Measurements from ENCODE around the gene EIF3J.

Gene EIF3J

GRCh38 chr15:44588541-44588940, 51.6 kb downstream of the EIF3J start:
- H3K27ac ChIP-seq, result no peak overlapping the region
- no peak for DNase-seq (ENCODE audit: low read depth, low spot score)

GRCh38 chr15:44591326-44591725, 54.4 kb downstream of the EIF3J start:
- peak overlapping the region; percentile 33 for H3K27ac ChIP-seq
- DNase-seq (ENCODE audit: low read depth, low spot score), result no peak

- peak overlapping the region; percentile 43 for H3K27ac ChIP-seq
- DNase-seq (ENCODE audit: low read depth, low spot score), result peak; percentile 39
These were observed 56.2 kb downstream of the EIF3J start for GRCh38 chr15:44593042-44593736.

GRCh38 chr15:44595246-44595645, 58.3 kb downstream of the EIF3J start:
- H3K27ac ChIP-seq, result no peak overlapping the region
- no peak for DNase-seq (ENCODE audit: low read depth, low spot score)

- no peak overlapping the region for H3K27ac ChIP-seq
- DNase-seq (ENCODE audit: low read depth, low spot score), result no peak
These were observed 58.9 kb downstream of the EIF3J start for GRCh38 chr15:44595656-44596510.

GRCh38 chr15:44596511-44597010, 59.6 kb downstream of the EIF3J start:
- no peak overlapping the region for H3K27ac ChIP-seq
- no peak for DNase-seq (ENCODE audit: low read depth, low spot score)

GRCh38 chr15:44598066-44598465, 61.1 kb downstream of the EIF3J start:
- DNase-seq (ENCODE audit: low read depth, low spot score), result no peak
- H3K27ac ChIP-seq, result no peak overlapping the region

- DNase-seq (ENCODE audit: low read depth, low spot score), result no peak
- no peak overlapping the region for H3K27ac ChIP-seq
These were observed 61.9 kb downstream of the EIF3J start for GRCh38 chr15:44598892-44599291.

GRCh38 chr15:44603126-44603525, 66.2 kb downstream of the EIF3J start:
- DNase-seq (ENCODE audit: low read depth, low spot score), result no peak
- no peak overlapping the region for H3K27ac ChIP-seq

- no peak overlapping the region for H3K27ac ChIP-seq
- DNase-seq (ENCODE audit: low read depth, low spot score), result no peak
These were observed 69.8 kb downstream of the EIF3J start for GRCh38 chr15:44606740-44607139.

Measured in epithelial cell of prostate (primary cell).